Nephron (organoid): Measurements from ENCODE around the gene USE1.

Experiments used
- H3K27ac Mint-ChIP-seq, 3 experiments: 2 replicates each; pipeline ENCODE4 v1.8.0; 2020; ENCODE audit warnings: mixed read lengths in 3 of 3, mild to moderate bottlenecking in 2 of 3, moderate library complexity in 1 of 3
- H3K27me3 Mint-ChIP-seq: 2 replicates; pipeline ENCODE4 v1.8.0; 2021; ENCODE audit warnings: low read depth, mild to moderate bottlenecking, moderate library complexity, mixed read lengths
- H3K36me3 Mint-ChIP-seq: 2 replicates; pipeline ENCODE4 v1.8.0; 2020; ENCODE audit warnings: low read depth, mixed read lengths
- H3K4me1 Mint-ChIP-seq: 2 replicates; pipeline ENCODE4 v1.8.0; 2020; ENCODE audit warnings: mixed read lengths
- H3K4me3 Mint-ChIP-seq, 3 experiments: 2 replicates each; pipeline ENCODE4 v1.8.0; 2020; ENCODE audit warnings: mild to moderate bottlenecking in 3 of 3, mixed read lengths in 3 of 3, moderate library complexity in 2 of 3
- H3K9me3 Mint-ChIP-seq: 2 replicates; pipeline ENCODE4 v1.8.0; 2020; ENCODE audit warnings: mixed read lengths
- CTCF ChIP-seq, 3 experiments: fragments of 200-600 bp; sonication (generic); IDR thresholded peaks; one replicate each; pipeline ENCODE4 v1.5.0; 2021; ENCODE audit warnings: antibody characterized with exemption in 3 of 3; ENCODE audit not compliant: unreplicated experiment in 3 of 3

USE1 gene

DNA sequence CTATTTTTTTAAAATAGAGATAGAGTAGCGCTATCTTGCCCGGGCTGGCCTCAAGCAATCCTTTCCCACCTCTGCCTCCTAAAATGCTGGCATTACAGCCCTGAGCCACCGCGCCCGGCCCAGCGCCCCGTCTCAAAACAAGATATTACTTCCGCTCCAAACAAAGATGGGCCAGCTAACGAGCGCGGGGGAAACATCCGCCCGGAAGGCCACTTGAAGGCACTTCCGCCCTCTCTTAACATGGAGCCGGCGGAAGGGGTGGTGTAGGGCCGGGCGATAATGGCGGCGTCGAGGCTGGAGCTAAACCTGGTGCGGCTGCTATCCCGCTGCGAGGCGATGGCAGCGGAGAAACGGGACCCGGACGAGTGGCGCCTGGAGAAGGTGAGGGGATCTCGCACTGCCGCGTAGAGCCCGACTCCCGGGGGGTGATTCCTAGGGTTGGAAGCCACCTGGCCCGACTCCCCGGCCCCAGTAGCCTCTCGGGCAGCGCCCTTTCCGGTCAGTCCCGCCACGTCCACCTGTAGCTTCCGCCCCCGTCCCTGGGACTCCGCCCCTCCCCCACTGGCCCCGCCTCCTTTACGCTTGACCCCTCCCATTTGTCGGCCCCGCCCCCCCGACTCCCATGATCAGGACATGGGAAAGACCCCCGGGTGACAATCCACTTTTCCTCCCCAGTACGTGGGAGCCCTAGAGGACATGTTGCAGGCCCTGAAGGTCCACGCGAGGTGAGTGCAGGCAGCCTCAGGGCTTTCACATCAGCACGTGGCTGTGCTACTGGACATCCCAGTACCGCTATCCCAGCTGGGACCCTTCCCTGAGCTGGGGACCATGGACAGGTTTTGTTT is at the start of gene USE1:
Gene USE1 (plus strand): TSS at position 231 of the 845 bp plus-strand sequence. CDS start 49 bp downstream, at position 280.
- H3K27ac Mint-ChIP-seq: peak within 1 kb of the TSS; percentile 97 to 99 (median 98)
- TF ChIP-seq CTCF (IDR thresholded peaks at IDR 0.05; ENCODE audit: unreplicated experiment in 3 of 3): no peak
- peak within 1 kb of the TSS; percentile 93 to 95 (median 95) for H3K4me3 Mint-ChIP-seq

GRCh38 chr19:17165715-17166114 is 49.4 kb upstream of the USE1 start:
- Mint-ChIP-seq H3K9me3 (no peaks in the 10 kb centered on the region), H3K27me3 (no peaks in the 10 kb centered on the region), H3K27ac (no peak overlapping the region), H3K4me3 (no peak overlapping the region), H3K36me3 (peaks cover 65% of the 10 kb centered on the region), H3K4me1 (no peaks in the 10 kb centered on the region)
- TF ChIP-seq CTCF (IDR thresholded peaks at IDR 0.05; ENCODE audit: unreplicated experiment in 3 of 3): no peak

More for the DNA sequence above, at the start of gene USE1:
- Mint-ChIP-seq H3K9me3 (no peaks in the 10 kb centered on the region), H3K36me3 (peaks cover 39% of the 10 kb centered on the region), H3K4me1 (peaks cover 6% of the 10 kb centered on the region), H3K27me3 (no peaks in the 10 kb centered on the region)

- Mint-ChIP-seq H3K4me3 (no peak overlapping the region), H3K27ac (no peak overlapping the region), H3K27me3 (no peaks in the 10 kb centered on the region), H3K4me1 (no peaks in the 10 kb centered on the region), H3K9me3 (no peaks in the 10 kb centered on the region), H3K36me3 (peaks cover 55% of the 10 kb centered on the region)
- no peak for TF ChIP-seq CTCF (IDR thresholded peaks at IDR 0.05; ENCODE audit: unreplicated experiment in 3 of 3)
These were observed 44.4 kb upstream of the USE1 start for GRCh38 chr19:17170538-17171297.

DNA sequence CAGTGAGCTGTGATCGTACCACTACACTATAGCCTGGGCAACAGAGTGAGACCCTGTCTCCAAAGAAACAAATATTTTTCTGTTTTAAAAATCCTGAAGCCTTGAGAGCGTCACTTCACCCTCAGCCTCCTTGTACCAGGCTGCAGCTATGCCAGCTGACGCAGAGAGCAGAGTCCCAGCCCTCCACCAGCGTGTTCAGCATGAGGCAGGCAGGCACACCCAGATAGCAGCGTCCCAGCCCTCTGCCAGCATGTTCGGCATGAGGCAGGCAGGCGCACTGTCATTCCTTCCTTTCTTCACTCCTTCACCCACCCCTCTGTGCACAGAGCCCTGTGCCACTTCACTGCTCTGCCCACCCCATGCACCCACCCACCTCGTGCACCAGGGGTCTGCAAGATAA is 43.3 kb upstream of the USE1 start:
- TF ChIP-seq CTCF (IDR thresholded peaks at IDR 0.05; ENCODE audit: unreplicated experiment in 3 of 3): no peak
- Mint-ChIP-seq H3K9me3 (no peaks in the 10 kb centered on the region), H3K36me3 (peaks cover 53% of the 10 kb centered on the region), H3K4me3 (no peak overlapping the region), H3K4me1 (no peaks in the 10 kb centered on the region), H3K27ac (no peak overlapping the region), H3K27me3 (no peaks in the 10 kb centered on the region)

- H3K36me3 Mint-ChIP-seq: peaks cover 51% of the 10 kb centered on the region
- H3K9me3 Mint-ChIP-seq: no peaks in the 10 kb centered on the region
- no peak for TF ChIP-seq CTCF (IDR thresholded peaks at IDR 0.05; ENCODE audit: unreplicated experiment in 3 of 3)
- H3K4me1 Mint-ChIP-seq: no peaks in the 10 kb centered on the region
- H3K4me3 Mint-ChIP-seq: no peak overlapping the region
- no peak overlapping the region for H3K27ac Mint-ChIP-seq
- no peaks in the 10 kb centered on the region for H3K27me3 Mint-ChIP-seq
These were observed 42.4 kb upstream of the USE1 start for GRCh38 chr19:17172624-17173345.
